ENCODE measurements around the gene OGFOD2.

- no peak for TF ChIP-seq CTCF (IDR thresholded peaks at IDR 0.05; ENCODE audit: low read length)
- TF ChIP-seq EZH2 (IDR thresholded peaks at IDR 0.05; ENCODE audit: borderline replicate concordance, low read length): no peak
Observed at GRCh38 chr12:122979001-122979907, 4.2 kb downstream of the OGFOD2 start.
